C4-2B (cell line): ENCODE measurements around the gene LURAP1L.
"Not testable (repeated sequence)": the region's sequence is repeated elsewhere in the genome, so short reads cannot be mapped to it uniquely, and the experiment has no call there.

Experiments used
- H3K27ac ChIP-seq: fragments of 450-650 bp; 2 replicates; pipeline ENCODE4 v1.5.1; 2017
- CTCF ChIP-seq: fragments of 450-650 bp; conservative IDR thresholded peaks from 2 replicates; pipeline ENCODE4 v1.5.1; 2017; ENCODE audit warnings: mild to moderate bottlenecking
- ZFX ChIP-seq: fragments of 450-650 bp; IDR thresholded peaks from 2 replicates; pipeline ENCODE4 v1.6.1; 2017

LURAP1L gene

GRCh38 chr9:12856603-12857002, 81.8 kb downstream of the LURAP1L start:
- no peak overlapping the region for H3K27ac ChIP-seq
- TF ChIP-seq ZFX (no peak), CTCF (no peak)

GRCh38 chr9:12859704-12860251, 85.0 kb downstream of the LURAP1L start:
- no peak for TF ChIP-seq CTCF
- TF ChIP-seq ZFX, result no peak
- H3K27ac ChIP-seq, result no peak overlapping the region

- no peak overlapping the region for H3K27ac ChIP-seq
- TF ChIP-seq CTCF, result no peak
- no peak for TF ChIP-seq ZFX
These were observed 86.2 kb downstream of the LURAP1L start for GRCh38 chr9:12860998-12861397.

- TF ChIP-seq ZFX (no peak), CTCF (no peak)
- H3K27ac ChIP-seq, result no peak overlapping the region
These were observed 88.0 kb downstream of the LURAP1L start for GRCh38 chr9:12862611-12863410.

GRCh38 chr9:12863618-12864017, 88.8 kb downstream of the LURAP1L start:
- no peak overlapping the region for H3K27ac ChIP-seq
- TF ChIP-seq ZFX (no peak), CTCF (no peak)

- H3K27ac ChIP-seq, result not testable (repeated sequence)
These were observed 90.6 kb downstream of the LURAP1L start for GRCh38 chr9:12865380-12865779.
